GM13977 (cell line): ENCODE results near the gene UQCC5.

Experiments
- DNase-seq: peaks from one replicate; pipeline ENCODE4 v3.0.0; 2012; ENCODE audit warnings: low spot score
- in situ Hi-C: fragments of 300-500 bp; cut with MboI; formaldehyde crosslinking; loops from one replicate; pipeline ENCODE4 v1.12.0; 2022; ENCODE audit warnings: low sequenced_read_pairs, low pct_unique_long_range_greater_than_20kb, mixed read lengths, inconsistent platforms; ENCODE audit not compliant: unreplicated experiment
- TF ChIP-seq, protein P1 (sequence below): IDR thresholded peaks from 2 replicates; pipeline ENCODE4 v1.5.1; 2012; ENCODE audit warnings: mild to moderate bottlenecking, control low read depth; ENCODE audit not compliant: insufficient read depth; ENCODE audit errors: extremely low read depth, missing control alignments

The UQCC5 gene

DNA sequence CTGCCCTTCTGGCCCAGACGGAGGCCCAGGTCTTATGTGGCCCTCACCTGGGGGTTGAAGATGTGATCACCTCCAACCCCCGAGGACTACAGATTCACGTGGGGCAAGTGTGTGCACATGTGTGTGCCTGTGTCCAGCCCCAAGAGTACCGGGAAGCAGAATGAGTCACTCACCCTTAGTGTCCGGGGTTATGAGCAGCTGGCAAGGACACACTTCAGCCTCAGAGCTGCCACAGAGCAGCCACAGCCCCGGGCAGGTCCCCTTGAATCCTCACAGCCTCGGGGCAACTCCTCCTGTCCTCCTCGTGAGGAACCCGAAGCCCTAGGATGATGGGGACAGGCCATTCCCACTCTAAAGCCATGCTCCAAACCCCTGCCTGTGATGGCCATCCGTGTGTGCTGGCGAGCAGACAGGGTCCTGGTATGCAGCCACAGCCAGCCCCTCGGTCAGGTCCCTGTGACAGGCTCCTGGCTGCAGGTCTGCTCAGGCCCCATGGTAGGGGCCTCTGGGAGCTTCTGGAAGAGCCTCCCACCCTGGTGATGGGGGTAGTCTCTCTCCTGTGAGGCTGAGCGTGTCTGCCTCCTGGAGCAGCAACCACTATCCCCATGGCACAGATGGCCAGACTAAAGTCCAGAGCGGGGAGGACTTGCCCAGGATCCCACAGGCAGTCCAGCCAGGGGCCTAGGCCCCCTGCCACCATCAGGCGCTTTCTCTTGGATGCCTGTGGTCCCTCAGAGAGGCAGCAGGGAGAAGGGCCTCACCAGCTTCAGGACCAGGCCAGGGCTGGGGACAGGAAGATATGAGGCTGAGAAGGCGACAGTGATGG, 40.4 kb upstream of the UQCC5 start:
- TF ChIP-seq, protein P1, sequence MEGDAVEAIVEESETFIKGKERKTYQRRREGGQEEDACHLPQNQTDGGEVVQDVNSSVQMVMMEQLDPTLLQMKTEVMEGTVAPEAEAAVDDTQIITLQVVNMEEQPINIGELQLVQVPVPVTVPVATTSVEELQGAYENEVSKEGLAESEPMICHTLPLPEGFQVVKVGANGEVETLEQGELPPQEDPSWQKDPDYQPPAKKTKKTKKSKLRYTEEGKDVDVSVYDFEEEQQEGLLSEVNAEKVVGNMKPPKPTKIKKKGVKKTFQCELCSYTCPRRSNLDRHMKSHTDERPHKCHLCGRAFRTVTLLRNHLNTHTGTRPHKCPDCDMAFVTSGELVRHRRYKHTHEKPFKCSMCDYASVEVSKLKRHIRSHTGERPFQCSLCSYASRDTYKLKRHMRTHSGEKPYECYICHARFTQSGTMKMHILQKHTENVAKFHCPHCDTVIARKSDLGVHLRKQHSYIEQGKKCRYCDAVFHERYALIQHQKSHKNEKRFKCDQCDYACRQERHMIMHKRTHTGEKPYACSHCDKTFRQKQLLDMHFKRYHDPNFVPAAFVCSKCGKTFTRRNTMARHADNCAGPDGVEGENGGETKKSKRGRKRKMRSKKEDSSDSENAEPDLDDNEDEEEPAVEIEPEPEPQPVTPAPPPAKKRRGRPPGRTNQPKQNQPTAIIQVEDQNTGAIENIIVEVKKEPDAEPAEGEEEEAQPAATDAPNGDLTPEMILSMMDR = no peak
- no peak for DNase-seq
- in situ Hi-C loops = no loop called here

GRCh38 chr3:52498137-52499054, 38.0 kb upstream of the UQCC5 start:
- DNase-seq = no peak
- TF ChIP-seq, protein P1 = no peak
- in situ Hi-C loops = no loop called here

GRCh38 chr3:52501046-52501445, 35.4 kb upstream of the UQCC5 start:
- in situ Hi-C loops = no loop called here
- TF ChIP-seq, protein P1 = no peak
- DNase-seq = no peak

- TF ChIP-seq, protein P1 = no peak
- DNase-seq = no peak
- in situ Hi-C loops = no loop called here
Observed at GRCh38 chr3:52502001-52502400, 34.4 kb upstream of the UQCC5 start.

DNA sequence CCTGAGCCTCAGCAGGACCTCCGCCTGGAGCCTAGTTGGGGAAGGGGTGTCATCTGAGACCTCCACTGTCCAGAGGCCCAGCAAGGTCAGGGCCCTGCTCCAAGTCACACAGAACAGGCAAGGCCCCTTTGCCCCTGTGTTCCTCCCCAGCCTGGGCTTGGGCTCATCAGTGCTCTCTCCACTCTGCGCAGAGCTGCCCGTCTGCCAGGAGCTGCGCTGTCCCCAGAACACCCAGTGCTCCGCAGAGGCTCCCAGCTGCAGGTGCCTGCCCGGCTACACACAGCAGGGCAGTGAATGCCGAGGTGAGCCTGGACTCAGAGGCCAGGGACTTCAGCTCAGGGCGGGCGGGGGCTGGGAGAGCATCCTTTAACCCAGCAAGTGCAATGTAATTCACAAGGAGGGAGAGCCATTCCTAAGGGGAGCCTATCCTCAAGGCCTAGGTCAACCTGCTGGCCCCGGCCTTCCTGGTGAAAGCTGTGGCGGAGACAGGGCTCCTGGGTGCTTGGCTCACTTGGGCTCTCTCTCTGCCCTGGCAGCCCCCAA, 33.5 kb upstream of the UQCC5 start:
- TF ChIP-seq, protein P1 = no peak
- no peak for DNase-seq
- in situ Hi-C loops = no loop called here

- in situ Hi-C loops = no loop called here
- DNase-seq = no peak
- TF ChIP-seq, protein P1 = no peak
Observed at GRCh38 chr3:52503788-52504424, 32.5 kb upstream of the UQCC5 start.
